ENCODE data around the gene PCDH9.

GRCh38 chr13:66821551-66821950, 408.6 kb downstream of the PCDH9 start:
- TF ChIP-seq, protein P1, sequence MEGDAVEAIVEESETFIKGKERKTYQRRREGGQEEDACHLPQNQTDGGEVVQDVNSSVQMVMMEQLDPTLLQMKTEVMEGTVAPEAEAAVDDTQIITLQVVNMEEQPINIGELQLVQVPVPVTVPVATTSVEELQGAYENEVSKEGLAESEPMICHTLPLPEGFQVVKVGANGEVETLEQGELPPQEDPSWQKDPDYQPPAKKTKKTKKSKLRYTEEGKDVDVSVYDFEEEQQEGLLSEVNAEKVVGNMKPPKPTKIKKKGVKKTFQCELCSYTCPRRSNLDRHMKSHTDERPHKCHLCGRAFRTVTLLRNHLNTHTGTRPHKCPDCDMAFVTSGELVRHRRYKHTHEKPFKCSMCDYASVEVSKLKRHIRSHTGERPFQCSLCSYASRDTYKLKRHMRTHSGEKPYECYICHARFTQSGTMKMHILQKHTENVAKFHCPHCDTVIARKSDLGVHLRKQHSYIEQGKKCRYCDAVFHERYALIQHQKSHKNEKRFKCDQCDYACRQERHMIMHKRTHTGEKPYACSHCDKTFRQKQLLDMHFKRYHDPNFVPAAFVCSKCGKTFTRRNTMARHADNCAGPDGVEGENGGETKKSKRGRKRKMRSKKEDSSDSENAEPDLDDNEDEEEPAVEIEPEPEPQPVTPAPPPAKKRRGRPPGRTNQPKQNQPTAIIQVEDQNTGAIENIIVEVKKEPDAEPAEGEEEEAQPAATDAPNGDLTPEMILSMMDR (IDR thresholded peaks at IDR 0.05): no peak
- TF ChIP-seq POLR2A (IDR thresholded peaks at IDR 0.05): no peak

Data from thyroid gland (tissue), 4 donors.